Peyer's patch (tissue), 4 donors: ENCODE data around the gene HCFC1R1. TPM values are rescaled to one million over a fixed set of nuclear protein-coding genes. Genes with fewer than 3 reads are reported as not detected.
"Not testable (repeated sequence)": the region's sequence is repeated elsewhere in the genome, so short reads cannot be mapped to it uniquely, and the experiment has no call there.

Experiments
- DNase-seq, 3 donors: peaks; one replicate each; pipeline ENCODE4 v3.0.0-alpha.2; 2017 to 2019
- H3K27ac ChIP-seq, 4 donors: fragments of 200-600 bp; sonication (generic); one replicate each; pipeline ENCODE4 v1.5.1; 2016 to 2019
- H3K27me3 ChIP-seq, 2 donors: fragments of 200-600 bp; sonication (generic); one replicate each; pipeline ENCODE4 v1.5.1; 2019
- H3K36me3 ChIP-seq, 3 donors: fragments of 200-600 bp; sonication (generic); one replicate each; pipeline ENCODE4 v1.5.1; 2016 to 2019
- H3K4me1 ChIP-seq, 4 donors: fragments of 200-600 bp; sonication (generic); one replicate each; pipeline ENCODE4 v1.5.1; 2016 to 2019
- H3K4me3 ChIP-seq, 4 donors: fragments of 200-600 bp; sonication (generic); 1 replicate in 3 of 4; 2 replicates in 1 of 4; pipeline ENCODE4 v1.5.1; 2016 to 2019; ENCODE audit warnings: mild to moderate bottlenecking in 1 of 4
- H3K9me3 ChIP-seq, 4 donors: fragments of 200-600 bp; sonication (generic); one replicate each; pipeline ENCODE4 v1.5.1; 2016 to 2019; ENCODE audit warnings: mild to moderate bottlenecking in 1 of 4
- POLR2A ChIP-seq, 2 donors: fragments of 450-650 bp; IDR thresholded peaks; one replicate each; pipeline ENCODE4 v1.5.1; 2017; ENCODE audit warnings: antibody characterized with exemption in 2 of 2, mild to moderate bottlenecking in 2 of 2, moderate library complexity in 2 of 2
- total RNA-seq, 4 donors: library from RNA; depleted of rRNA; stranded (reverse); fragments of >200 nt; gene quantifications; one replicate each; pipeline ENCODE4 v1.1.0, GENCODE V29; 2016
- TF ChIP-seq, protein P1 (sequence below), 6 experiments: fragments of 450-650 bp in 4 of 6; fragments of 200-600 bp in 2 of 6; sonication (generic) in 1 of 6; IDR thresholded peaks; one replicate each; pipeline ENCODE4 v1.5.1; 2017 to 2019; ENCODE audit warnings: antibody characterized with exemption in 6 of 6, mild to moderate bottlenecking in 3 of 6, moderate library complexity in 1 of 6

The HCFC1R1 gene
- total RNA-seq, 4 donors from 2014 or later, result 14.0 to 38.0 (median 34.1) TPM

DNA sequence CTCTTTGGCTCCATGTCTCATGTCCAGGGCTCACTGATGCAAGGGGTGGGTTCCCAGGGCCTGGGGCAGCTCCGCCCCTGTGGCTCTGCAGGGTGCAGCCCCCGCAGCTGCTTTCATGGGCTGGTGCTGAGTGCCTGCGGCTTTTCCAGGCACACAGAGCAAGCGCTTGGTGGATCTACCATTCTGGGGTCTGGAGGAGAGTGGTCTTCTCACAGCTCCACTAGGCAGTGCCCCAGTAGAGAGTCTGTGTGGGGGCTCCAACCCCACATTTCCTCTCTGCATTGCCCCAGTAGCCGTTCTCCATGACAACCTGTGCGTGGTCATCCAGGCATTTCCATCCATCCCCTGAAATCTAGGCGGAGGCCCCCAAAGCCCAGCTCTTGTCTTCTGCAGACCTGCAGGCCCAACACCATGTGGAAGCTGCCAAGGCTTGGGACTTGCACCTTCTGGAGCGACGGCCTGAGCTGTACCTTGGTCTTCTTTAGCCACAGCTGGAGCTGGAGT lies 46.9 kb upstream of the HCFC1R1 start:
- peak overlapping the region in 1 of 4 donors; percentile 11 for H3K27ac ChIP-seq
- H3K9me3 ChIP-seq, result no peaks in the 10 kb centered on the region
- H3K27me3 ChIP-seq, result no peaks in the 10 kb centered on the region
- peaks cover 0 to 18% (median 0%) of the 10 kb centered on the region in 3 donors for H3K36me3 ChIP-seq
- TF ChIP-seq, protein P1, sequence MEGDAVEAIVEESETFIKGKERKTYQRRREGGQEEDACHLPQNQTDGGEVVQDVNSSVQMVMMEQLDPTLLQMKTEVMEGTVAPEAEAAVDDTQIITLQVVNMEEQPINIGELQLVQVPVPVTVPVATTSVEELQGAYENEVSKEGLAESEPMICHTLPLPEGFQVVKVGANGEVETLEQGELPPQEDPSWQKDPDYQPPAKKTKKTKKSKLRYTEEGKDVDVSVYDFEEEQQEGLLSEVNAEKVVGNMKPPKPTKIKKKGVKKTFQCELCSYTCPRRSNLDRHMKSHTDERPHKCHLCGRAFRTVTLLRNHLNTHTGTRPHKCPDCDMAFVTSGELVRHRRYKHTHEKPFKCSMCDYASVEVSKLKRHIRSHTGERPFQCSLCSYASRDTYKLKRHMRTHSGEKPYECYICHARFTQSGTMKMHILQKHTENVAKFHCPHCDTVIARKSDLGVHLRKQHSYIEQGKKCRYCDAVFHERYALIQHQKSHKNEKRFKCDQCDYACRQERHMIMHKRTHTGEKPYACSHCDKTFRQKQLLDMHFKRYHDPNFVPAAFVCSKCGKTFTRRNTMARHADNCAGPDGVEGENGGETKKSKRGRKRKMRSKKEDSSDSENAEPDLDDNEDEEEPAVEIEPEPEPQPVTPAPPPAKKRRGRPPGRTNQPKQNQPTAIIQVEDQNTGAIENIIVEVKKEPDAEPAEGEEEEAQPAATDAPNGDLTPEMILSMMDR (IDR thresholded peaks at IDR 0.05), result no peak
- TF ChIP-seq POLR2A (IDR thresholded peaks at IDR 0.05), result no peak
- peaks cover 0 to 20% (median 14%) of the 10 kb centered on the region in 4 donors for H3K4me1 ChIP-seq
- H3K4me3 ChIP-seq, result no peak overlapping the region
- peak in 1 of 3 donors; percentile 46 for DNase-seq

DNA sequence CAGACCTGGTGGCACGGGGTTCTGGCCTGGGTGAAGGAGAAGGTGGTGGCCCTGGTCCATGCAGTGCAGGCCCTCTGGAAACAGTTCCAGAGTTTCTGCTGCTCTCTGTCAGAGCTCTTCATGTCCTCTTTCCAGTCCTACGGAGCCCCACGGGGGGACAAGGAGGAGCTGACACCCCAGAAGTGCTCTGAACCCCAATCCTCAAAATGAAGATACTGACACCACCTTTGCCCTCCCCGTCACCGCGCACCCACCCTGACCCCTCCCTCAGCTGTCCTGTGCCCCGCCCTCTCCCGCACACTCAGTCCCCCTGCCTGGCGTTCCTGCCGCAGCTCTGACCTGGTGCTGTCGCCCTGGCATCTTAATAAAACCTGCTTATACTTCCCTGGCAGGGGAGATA lies 45.4 kb upstream of the HCFC1R1 start:
- Histone ChIP-seq H3K4me1 (peaks cover 5 to 20% (median 8%) of the 10 kb centered on the region in 4 donors), H3K36me3 (peaks cover 0 to 18% (median 0%) of the 10 kb centered on the region in 3 donors)
- not testable (repeated sequence) for DNase-seq, H3K27ac ChIP-seq, H3K9me3 ChIP-seq, H3K27me3 ChIP-seq, H3K4me3 ChIP-seq

DNA sequence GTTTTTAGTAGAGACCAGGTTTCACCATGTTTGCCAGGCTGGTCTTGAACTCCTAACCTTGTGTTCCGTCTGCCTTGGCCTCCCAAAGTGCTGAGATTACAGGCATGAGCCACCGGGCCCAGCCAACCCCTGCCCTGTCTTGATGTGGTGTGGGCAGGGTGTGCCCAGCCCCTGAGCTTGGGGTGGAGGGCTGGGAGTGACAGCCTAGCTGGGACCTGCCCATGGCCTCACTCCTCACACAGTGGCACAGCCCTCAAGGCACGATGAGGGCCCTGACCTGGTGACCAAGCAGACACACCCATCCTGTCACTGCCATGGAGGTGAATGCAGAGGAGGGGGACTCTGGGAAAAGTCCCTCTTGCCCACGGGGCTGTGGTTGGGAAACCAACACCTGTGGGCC lies 44.7 kb upstream of the HCFC1R1 start:
- peaks cover 0 to 18% (median 0%) of the 10 kb centered on the region in 3 donors for H3K36me3 ChIP-seq
- TF ChIP-seq POLR2A (IDR thresholded peaks at IDR 0.05), result no peak
- TF ChIP-seq, protein P1 (IDR thresholded peaks at IDR 0.05), result no peak
- peak overlapping the region in 1 of 4 donors; percentile 92 for H3K27ac ChIP-seq
- DNase-seq, result no peak
- H3K27me3 ChIP-seq, result no peaks in the 10 kb centered on the region
- peak overlapping the region in 1 of 4 donors; percentile 66 for H3K4me3 ChIP-seq
- H3K9me3 ChIP-seq, result no peaks in the 10 kb centered on the region
- peaks cover 2 to 27% (median 6%) of the 10 kb centered on the region in 4 donors for H3K4me1 ChIP-seq

DNA sequence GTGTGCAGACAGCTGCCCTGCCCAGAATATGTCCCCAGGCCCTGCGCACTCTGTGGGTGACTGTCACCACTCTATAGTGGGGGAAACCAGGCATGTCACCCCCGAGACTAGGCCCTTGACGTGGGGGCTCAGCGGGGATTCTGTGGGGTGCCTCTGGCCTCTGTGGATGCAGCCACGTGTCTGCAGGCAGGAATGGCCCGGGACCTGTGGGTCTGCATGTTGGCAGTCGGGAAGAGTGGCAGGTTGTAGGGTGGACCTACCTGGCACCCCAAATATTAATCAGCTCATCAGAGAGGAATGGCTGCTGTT lies 42.7 kb upstream of the HCFC1R1 start:
- TF ChIP-seq, protein P1 (IDR thresholded peaks at IDR 0.05), result no peak
- TF ChIP-seq POLR2A (IDR thresholded peaks at IDR 0.05), result no peak
- H3K4me1 ChIP-seq, result peaks cover 0 to 28% (median 6%) of the 10 kb centered on the region in 4 donors
- no peaks in the 10 kb centered on the region for H3K9me3 ChIP-seq
- no peaks in the 10 kb centered on the region for H3K27me3 ChIP-seq
- DNase-seq, result no peak
- peak overlapping the region; percentile 79 to 92 (median 85) for H3K27ac ChIP-seq
- H3K4me3 ChIP-seq, result peak overlapping the region; percentile 38 to 67 (median 58)
- H3K36me3 ChIP-seq, result peaks cover 0 to 18% (median 0%) of the 10 kb centered on the region in 3 donors

DNA sequence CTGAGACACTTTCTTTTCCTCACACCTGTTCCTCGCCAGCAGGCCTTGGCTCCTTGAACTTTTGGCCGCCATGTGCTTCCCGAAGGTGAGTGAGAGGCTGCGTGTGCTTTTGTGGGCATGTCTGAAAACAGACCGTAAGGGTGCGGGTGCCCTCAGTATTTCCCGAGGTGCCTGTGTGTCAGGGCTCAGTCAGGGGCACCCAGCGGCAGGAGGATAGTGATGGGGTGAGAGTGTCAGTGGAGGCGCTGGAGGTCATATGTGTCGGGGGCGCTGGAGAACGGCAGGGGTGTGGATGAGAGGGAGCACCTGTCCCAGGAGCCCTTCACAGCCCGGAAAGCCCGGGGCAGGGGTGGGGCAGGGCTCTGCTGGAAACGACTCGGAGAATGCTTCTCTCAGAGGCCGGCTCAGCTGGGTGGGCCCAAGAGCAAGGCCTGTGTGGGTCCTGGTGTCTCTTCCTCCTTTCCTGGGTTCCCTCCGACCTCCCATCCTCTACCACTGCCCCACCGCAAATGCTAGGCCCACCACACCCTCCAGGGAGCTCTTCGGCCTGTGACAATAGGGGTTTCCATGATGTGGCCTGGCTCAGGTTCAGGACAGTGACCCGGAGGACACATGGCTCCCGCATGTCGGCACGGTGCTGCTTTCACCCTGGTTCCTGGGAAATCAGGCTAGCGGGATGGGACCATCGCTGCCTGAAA lies 42.1 kb upstream of the HCFC1R1 start:
- H3K36me3 ChIP-seq, result peaks cover 0 to 18% (median 0%) of the 10 kb centered on the region in 3 donors
- H3K4me3 ChIP-seq, result peak overlapping the region; percentile 38 to 67 (median 58)
- H3K27ac ChIP-seq, result peak overlapping the region; percentile 79 to 92 (median 85)
- peak in 1 of 3 donors; percentile 72 for DNase-seq
- no peaks in the 10 kb centered on the region for H3K27me3 ChIP-seq
- TF ChIP-seq, protein P1 (IDR thresholded peaks at IDR 0.05), result no peak
- TF ChIP-seq POLR2A (IDR thresholded peaks at IDR 0.05), result no peak
- H3K9me3 ChIP-seq, result no peaks in the 10 kb centered on the region
- H3K4me1 ChIP-seq, result peaks cover 0 to 28% (median 6%) of the 10 kb centered on the region in 4 donors

DNA sequence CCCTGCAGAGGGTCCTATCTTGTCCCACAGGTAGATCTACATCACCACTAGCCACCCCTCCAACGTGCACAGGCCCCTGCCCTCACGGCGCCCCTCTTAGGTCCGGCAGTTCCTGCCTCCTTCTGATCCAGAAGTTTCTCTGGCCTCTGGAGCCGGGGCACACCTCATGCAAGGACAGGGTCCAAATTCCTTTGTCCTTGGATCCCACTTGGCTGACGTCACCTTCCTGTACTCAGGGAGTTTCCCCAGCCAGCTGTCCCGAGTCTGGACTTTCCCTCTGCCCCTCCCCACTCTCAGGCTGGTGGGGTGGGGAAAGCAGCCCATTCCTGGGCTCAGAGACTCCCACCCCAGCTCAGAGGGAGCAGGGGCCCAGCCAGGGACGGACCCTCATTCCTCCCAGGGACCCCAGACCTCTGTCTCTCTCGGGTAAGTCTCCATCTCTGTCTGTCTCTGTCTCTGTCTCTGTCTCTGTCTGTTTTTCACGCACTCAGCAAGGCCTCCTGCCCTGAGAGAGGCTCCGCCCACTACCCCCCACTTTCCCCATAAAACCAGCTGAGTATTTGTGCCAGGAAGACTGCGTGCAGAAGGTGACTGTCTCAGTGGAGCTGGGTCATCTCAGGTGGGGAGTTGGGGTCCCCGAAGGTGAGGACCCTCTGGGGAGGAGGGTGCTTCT lies 41.5 kb upstream of the HCFC1R1 start, which contains the start of gene IL32:
Gene IL32 (plus strand): TSS at position 572 of the 673 bp plus-strand sequence. CDS start 172 bp downstream, outside the sequence.
- peak within 1 kb of the TSS; percentile 38 to 67 (median 58) for H3K4me3 ChIP-seq
- peak within 1 kb of the TSS; percentile 79 to 92 (median 85) for H3K27ac ChIP-seq
- peaks cover 0 to 28% (median 6%) of the 10 kb centered on the region in 4 donors for H3K4me1 ChIP-seq
- TF ChIP-seq, protein P1 (IDR thresholded peaks at IDR 0.05), result no peak
- TF ChIP-seq POLR2A (IDR thresholded peaks at IDR 0.05), result peak; percentile 78 to 83
- peak; percentile 65 to 91 (median 88) for DNase-seq
- H3K36me3 ChIP-seq, result peaks cover 0 to 18% (median 0%) of the 10 kb centered on the region in 3 donors
- H3K9me3 ChIP-seq, result no peaks in the 10 kb centered on the region
- no peaks in the 10 kb centered on the region for H3K27me3 ChIP-seq
